HG03571 (cell line): ENCODE results near the gene TMX1.
A peak's percentile ranks its signal among the peaks of the same experiment; 100 is the strongest.
"Not testable (repeated sequence)": the region's sequence is repeated elsewhere in the genome, so short reads cannot be mapped to it uniquely, and the experiment has no call there.

Source experiments
- ATAC-seq: cut with Tn5 transposase; IDR thresholded peaks from one replicate; pipeline ENCODE4 v1.9.1; 2021; ENCODE audit not compliant: unreplicated experiment

TMX1 gene, protein sequence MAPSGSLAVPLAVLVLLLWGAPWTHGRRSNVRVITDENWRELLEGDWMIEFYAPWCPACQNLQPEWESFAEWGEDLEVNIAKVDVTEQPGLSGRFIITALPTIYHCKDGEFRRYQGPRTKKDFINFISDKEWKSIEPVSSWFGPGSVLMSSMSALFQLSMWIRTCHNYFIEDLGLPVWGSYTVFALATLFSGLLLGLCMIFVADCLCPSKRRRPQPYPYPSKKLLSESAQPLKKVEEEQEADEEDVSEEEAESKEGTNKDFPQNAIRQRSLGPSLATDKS

DNA sequence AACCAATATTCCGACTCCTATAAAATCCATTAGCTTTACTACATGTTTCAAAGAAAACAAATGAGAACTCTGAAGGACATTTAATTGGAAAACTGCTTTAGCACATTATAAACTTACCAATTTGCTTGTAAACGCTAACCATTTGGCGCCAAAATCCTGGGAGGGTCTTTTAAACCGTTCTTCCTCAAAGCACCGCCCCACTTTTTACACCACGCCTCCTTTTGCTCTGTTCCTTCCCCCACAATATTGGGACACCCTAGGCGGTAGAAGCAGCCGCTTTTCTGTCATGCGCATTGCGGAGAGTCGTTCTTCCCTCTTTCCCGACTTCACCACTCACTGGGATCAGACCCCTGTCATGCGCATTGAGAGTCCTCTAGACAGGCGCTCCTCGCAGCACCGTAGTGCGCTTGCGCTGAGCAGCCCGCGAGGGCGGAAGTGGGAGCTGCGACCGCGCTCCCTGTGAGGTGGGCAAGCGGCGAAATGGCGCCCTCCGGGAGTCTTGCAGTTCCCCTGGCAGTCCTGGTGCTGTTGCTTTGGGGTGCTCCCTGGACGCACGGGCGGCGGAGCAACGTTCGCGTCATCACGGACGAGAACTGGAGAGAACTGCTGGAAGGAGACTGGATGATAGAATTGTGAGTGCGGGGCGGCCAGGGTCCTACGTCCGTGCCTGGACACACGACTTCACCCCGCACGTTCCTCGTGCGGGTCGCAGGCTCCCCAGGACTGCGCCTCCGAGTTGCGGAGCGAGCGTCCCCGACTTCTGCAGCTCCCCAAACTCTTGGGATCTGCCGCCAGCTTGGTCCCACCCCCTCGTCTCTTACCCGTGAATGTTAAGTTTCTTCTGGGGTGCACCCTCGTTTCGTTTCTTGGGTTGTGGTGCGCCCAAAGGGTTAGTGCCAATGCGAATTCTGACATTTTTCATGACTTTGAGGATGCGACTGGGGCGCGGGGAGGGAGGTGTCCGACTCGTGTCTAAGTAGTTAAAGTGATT is at the start of gene TMX1:
TSS of gene TMX1 (plus strand) at position 435 of the 991 bp plus-strand sequence. CDS start at position 481, 46 bp downstream.
- ATAC-seq, result peak; percentile 89

DNA sequence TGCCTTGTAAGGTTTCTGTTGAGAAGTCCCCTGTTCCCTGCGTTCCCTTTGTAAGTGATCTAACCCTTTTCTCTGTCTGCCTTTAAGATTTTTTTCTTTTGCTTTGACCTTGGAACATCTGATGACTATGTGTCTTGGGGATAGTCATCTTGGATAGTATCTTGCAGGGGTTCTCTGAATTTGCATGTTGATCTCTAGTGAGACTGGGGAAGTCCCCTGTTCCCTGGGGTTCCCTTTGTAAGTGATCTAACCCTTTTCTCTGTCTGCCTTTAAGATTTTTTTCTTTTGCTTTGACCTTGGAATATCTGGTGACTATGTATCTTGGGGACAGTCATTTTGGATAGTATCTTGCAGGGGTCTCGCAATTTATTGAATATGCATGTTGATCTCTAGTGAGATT is 38.2 kb upstream of the TMX1 start:
- ATAC-seq, result no peak

DNA sequence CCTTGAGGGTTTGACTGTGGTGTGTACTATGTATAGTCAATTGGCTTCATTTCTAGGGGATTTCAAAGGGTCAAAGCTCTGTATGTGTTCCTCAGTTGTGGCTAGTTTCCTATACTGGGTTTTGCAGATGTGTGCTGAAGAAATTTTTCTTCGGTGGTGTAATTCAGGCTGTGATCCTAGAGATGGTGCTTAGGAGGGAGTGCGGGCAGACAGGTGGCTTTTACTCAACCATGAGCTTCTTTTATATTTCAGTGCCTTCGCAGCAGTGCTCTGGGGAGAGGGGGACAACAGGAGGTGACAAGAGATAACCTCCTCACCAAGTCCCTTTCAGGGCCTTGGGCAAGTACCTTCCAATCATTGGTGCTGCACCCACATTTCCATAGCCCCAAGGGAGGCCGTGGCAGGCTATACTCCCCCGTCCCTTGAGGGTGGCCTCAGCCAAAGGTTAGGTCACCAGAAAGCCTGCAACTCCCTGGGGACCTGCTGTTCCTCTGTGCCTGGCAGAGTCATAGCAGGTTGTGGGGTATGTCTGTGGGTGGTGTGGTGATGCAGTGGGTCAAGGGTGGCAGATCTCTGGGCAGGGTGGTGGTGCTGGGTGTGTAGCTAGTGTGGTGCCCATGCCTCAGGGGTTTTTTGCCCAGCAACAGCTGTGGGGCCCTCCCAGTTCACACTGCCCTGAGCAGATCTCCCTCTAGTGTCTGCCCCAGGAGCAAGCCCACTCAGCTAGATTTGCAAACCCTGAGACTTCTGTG is 37.0 kb upstream of the TMX1 start:
- ATAC-seq, result peak; percentile 53

DNA sequence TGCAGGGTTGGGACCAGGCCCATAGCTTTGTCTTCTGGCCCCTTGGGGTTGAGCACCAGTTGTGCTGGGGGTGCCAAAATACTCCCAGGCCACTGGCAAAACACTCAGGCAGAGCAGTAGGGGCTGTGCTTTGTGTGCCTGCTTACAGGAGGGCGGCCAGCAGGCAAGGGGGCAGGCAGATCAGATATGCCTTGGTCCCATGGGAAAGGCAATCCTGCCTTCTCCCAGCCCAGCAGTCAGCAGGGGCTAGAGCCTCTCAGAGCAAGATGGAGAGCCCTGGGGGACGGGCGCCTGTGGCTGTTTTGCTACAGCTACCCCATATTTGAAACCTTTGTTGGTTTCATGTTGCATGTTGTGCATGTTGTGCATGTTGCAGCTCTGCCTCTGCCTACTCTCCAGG is 36.2 kb upstream of the TMX1 start:
- ATAC-seq, result no peak

DNA sequence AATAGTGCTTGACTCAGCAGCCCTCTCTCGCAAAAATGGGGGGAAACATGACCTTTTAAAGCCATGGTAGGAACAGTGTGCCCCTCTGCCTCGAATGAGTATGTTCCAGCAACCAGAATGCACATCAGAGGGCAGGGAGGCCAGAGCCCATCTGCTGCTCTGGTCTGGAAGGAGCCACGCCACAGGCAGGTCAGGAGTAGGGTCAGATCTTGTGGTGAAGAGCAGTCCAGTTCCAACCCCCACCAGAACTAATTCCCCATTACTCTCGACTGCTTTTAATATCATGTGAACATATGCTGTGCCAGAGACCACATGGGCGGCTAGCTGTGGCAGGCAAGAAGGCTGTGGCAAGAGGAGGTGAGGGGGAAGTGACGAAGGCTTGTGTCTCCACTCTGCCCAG is 34.6 kb upstream of the TMX1 start:
- ATAC-seq, result no peak

DNA sequence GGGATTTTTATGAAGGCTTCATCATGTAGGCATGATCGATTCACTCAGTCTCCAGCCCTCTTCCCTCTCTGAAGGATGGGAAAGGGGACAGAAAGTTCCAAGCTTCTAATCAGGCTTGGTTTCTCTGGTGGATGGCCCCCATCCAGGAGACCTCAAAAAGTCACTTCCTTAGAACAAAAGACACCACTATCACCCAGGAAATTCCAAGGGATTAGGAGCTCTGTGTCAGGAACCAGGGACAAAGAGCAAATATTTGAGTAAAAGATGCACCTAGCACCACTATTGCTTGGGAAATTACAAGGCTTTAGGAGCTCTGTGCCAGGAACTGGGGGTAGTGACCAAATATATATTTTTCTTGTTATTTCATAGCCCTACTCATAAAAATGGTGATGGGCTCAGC is 33.6 kb upstream of the TMX1 start:
- ATAC-seq, result no peak

DNA sequence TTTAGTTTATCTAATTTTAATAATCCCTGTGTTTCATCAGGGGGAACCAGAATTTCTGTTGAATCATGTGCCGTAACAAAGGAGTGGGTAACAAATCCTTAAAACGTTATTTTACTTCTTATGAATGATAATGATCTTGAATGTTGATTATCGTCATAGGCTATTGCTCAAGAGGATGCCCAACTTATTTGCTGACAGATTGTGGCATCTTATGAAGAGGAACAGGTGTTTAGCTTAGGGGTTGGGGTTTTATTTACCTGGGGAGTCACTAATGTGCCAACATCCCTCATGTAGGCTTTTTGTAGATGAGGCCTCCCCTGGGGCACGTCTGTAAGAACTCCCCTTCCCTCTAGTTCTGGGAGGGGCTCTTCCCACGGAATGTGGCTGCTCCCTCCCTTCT is 32.4 kb upstream of the TMX1 start:
- no peak for ATAC-seq

DNA sequence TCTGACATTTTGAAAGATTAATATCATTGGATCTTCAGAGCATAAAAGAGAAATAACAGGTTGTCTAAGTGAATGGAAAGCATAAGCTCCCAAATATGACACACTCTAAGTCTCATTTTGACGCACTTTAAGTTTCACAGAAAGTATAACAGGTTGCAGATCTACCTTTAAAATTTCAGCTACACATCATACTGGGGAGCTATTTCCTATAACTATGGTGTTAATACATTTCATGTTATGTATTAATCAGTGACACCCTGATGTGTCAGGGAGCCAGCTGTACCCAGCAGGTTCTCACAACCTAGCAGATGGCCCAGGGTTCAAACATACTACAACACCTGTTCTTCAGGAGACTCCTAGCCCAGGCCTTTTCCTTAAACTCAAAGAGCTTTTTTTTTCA is 31.1 kb upstream of the TMX1 start:
- ATAC-seq, result no peak

DNA sequence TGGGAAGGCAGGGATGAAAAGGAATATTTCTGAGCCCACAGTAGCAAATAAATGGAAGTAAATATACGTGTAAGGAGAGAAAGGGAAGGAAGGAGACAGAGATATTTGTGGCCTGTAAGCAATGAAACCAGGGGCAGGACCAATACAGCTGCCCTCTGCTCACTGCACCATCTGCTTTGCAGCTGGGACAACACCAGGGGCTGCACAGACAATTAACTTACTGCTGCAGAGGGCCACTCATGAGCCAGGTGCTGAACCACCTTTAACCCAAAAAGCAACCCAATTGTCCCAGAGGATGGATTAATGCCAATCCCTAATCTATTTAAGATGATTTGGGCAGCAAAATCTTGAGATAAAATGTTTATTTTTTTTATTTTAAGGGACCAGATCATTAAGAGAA is 30.6 kb upstream of the TMX1 start:
- ATAC-seq, result no peak

DNA sequence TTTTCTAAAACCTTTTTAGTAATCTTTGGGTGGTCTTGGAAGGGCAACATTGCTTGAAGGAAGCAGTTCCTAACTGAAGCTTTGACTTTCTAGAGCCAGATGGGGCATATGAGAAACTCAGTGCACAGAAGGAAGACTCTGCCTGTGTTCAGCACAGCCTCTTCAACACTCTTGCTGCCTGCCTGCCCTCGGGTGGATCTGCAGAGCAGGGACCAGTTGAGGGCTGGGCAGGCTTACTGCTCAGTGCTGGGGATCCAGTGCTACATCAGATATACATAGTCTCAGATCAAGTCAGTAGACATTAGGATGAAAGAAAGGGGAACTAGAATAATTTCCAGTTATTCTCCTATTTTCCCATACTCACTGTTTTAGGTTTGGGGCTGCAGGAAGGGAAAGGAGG is 29.5 kb upstream of the TMX1 start:
- no peak for ATAC-seq

DNA sequence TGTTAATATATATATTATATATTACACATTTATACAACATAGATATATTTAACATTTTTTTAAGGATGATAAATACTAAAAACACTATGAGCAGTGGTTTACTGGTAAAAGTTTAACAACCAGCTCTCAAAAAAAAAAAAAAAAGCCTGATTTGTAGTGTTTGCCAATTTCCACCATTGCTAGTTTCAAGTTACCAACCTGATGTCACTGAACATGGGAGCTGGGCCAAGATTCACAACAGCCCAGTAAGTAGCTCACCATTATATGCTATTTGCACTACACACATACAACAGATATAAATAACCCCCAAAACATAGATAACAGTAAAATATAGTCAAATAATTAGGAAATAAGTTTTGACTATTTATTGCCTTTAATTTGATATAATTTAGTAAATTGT is 28.9 kb upstream of the TMX1 start:
- ATAC-seq, result no peak

DNA sequence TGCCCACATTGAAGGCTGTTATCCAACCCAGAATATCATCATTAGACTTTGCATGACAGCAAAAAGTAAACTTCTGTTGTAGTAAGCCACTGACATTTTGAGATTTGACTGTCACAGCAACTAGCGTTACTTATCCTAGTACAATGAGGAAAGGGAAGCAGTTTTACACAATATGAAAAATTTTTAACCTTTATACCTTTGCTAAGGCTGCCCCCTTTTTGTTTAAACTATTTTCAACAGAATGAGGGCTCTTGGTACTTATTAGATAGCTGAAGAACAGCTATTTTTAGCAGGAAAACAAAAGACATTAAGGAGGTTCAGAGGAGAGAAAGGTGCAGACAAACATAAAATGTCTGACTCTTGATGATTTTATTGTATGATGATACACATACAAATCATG is 23.4 kb upstream of the TMX1 start:
- ATAC-seq, result no peak

DNA sequence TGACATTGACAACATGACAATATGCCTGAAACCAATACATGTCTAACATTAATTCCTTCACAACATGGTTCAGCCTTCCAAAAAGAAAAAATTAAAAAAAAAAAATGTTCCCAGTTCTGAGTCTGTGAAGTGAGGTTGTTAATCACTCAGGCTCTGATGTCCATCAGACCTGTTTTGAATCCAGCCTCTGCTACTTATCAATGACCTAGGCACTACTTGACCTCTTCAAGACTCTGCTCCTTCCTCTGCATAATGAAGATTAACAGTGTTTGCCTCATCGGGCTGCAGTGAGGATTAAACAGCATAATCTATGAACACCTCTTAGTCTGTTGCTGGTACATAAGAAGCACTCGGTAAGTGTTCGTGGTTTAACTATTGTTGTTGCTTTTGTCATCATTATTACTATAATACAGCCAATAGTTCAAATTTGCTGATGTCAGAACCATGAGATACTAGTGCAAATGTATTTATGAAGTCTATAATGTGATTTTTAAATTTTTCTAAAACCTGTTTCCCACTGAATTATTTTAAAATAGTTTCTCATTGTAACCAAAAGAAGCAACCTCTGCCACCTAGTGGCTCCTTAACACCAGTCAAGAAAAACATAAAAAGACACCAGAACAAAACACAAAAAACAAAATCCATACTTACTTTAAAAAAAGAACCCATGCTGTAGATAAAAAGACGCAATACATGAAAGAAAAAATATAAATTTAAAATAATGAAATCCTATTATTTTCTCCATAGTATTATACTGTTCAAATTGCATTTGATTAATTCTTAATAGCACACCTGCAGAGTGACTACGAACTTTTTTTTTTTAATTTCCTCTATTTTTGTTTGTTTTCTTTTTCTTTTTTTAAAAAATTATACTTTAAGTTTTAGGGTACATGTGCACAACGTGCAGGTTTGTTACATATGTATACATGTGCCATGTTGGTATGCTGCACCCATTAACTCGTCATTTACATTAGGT is 20.3 kb upstream of the TMX1 start:
- no peak for ATAC-seq

DNA sequence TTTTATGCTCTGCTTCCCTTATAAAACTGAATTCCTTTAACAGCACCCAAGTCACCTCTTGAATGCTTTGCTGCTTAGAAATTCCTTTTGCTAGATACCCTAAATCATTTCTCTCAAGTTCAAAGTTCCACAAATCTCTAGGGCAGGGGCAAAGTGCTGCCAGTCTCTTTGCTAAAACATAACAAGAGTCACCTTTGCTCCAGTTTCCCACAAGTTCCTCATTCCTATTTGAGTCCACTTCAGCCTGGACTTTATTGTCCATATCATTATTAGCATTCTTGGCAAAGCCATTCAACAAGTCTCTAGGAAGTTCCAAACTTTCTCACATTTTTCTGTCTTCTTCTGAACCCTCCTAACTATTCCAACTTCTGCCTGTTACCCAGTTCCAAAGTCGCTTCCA is 16.6 kb upstream of the TMX1 start:
- not testable (repeated sequence) for ATAC-seq

DNA sequence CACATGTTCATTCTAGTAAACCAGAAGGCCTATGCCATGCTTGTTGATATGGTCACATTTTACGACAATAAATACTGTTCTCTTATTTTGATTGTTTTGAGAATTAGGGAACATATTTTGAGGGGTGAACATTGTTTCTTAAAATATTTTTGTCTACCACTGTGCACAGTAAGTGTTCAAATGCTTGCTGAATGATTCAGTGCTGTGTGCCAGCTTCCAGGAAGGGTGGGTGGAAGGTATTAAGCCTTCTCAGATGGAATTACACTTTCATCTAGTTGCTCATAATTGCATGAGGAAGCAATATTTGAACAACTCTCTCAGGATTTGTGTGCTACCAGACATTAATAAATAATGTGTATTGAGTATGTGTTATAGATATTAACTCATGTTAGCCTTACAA is 15.5 kb upstream of the TMX1 start:
- no peak for ATAC-seq

DNA sequence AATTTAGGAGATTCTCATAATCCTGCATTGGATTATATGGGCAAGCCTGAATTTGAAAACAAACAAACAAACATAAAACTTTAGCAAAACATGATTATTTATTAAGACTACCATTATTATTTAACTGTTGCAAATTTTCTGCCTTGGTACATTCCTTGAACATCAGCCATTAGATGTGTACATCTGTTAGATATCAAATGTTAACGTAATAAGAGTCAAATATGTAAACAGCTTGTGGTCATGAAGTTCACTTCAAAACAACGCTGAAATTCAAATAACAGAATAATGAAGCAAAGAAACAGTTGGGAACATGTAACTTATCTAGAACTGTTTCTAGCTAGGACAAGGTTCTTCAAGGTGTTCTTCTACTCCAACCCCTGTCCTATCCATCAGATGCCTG is 14.3 kb upstream of the TMX1 start:
- no peak for ATAC-seq

DNA sequence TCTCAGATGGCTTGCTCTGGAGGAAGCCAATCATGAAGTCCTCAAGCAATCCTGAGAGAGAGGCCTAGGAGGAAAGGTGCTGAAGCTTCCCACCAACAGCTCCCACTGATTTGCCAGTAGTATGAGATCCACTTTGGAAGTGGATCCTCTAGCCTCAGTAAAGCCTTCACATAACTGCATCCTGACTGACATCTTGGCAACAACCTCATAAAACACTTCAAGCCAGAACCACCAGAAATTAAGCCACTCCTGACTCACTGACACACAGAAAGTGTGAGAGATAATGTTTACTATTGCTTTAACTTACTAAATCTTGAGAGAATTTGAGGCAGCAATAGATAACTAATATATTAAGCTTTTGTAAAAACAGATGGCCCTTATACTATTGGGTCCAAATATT is 11.7 kb upstream of the TMX1 start:
- ATAC-seq, result no peak

DNA sequence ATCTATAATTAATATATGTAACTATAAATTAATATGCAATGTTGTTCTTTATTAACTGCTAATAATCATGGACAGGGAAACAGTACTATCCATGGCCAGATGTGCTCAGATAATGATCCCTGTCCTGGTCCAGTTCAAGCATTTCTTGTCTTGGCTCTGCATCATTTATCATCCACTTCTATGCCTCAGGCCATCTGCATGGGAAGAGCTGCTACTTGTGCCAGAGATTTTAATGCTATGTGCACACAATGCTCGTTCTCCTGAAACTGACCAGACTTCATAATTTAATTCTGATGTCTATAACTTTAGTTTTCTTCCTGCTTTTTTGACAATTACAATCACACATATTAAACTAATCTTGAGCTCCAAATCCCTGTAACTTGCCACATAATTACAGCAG is 11.2 kb upstream of the TMX1 start:
- no peak for ATAC-seq

DNA sequence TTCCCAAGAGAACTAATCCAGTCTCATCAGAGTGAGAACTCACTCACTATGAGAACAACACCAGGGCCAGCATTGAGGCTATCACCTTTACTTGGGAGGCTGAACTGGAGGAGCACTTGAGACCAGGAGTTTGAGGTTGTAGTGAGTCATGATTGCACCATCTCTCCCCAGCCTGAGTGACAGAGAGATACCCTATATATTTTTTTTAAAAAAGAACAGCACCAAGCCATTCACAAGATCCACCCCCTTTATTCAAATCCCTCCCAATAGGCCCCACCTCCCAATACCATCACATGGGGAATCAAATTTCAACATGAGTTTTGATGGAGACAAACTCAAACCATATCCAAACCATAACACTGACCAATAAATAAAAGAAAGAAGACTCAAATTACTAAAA is 3.7 kb upstream of the TMX1 start:
- no peak for ATAC-seq

DNA sequence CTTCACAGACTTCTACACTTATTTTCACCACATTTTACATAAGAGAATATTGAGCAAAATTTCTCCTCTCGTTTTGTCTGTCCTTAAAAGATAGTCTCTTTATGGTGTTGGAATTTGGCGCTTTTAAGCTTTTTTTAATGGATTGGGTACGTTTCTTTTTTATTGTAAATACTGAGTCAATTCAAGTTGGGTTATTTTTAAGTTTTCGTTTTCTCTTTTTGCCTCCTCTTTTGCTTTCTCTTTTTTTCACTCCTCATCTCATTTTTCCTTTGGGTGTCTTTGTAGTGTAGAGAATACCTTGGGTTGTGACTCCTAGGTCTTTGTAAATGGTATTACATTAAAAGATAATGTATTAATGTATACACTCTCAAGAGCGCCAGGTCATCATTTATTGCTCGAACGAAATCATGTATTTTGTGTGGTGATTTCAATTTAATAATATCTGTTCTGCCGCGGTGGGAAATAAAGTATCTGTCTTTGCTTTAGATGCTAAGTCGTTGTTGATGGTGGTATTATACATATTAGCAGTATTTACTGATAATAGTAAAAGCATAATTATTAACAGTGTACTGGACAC is 845 bp downstream of the TMX1 start:
- ATAC-seq, result no peak
